DMS 273 treated with DMSO at 0.1 percent for 48 hours (cell line): ENCODE results near the gene GNG3.
"Not testable (repeated sequence)": the region's sequence is repeated elsewhere in the genome, so short reads cannot be mapped to it uniquely, and the experiment has no call there.

Source experiments
- DNase-seq: peaks from one replicate; lab custom pipeline; 2025; lab: John Stamatoyannopoulos, UW

Gene GNG3

GRCh38 chr11:62707277-62707861 is at the start of gene GNG3, which contains the start of gene BSCL2:
GNG3 (plus strand) TSS chr11:62707676; CDS start chr11:62708296, 620 bp downstream.
BSCL2 (minus strand) TSS chr11:62707424; CDS start chr11:62707195, 229 bp downstream.
- no peak for DNase-seq

GRCh38 chr11:62664405-62665074 is 42.9 kb upstream of the GNG3 start:
- peak; percentile 22 for DNase-seq

GRCh38 chr11:62665075-62665598 is 42.3 kb upstream of the GNG3 start, which contains the start of the genes C11orf98 and CSKMT:
C11orf98 (minus strand) TSS chr11:62665210; CDS start chr11:62665169, 41 bp downstream.
CSKMT (plus strand) TSS chr11:62665312; CDS start chr11:62665880, 568 bp downstream.
- DNase-seq, result peak; percentile 82

- no peak for DNase-seq
Measured at GRCh38 chr11:62665599-62666258, 41.7 kb upstream of the GNG3 start.

- DNase-seq, result no peak
Measured at GRCh38 chr11:62666259-62666926, 41.1 kb upstream of the GNG3 start.

- no peak for DNase-seq
Measured at GRCh38 chr11:62667460-62667859, 40.0 kb upstream of the GNG3 start.

GRCh38 chr11:62669420-62670161 is 37.9 kb upstream of the GNG3 start:
- DNase-seq, result peak; percentile 66

- no peak for DNase-seq
Measured at GRCh38 chr11:62671236-62671607, 36.3 kb upstream of the GNG3 start.

- peak; percentile 59 for DNase-seq
Measured at GRCh38 chr11:62671608-62672389, 35.7 kb upstream of the GNG3 start, which contains the start of the genes LBHD1 and UQCC3. LBHD1 (minus strand) TSS chr11:62672267; CDS start chr11:62670031, 2,236 bp downstream. UQCC3 (plus strand) TSS chr11:62671673; CDS start chr11:62671746, 73 bp downstream.

GRCh38 chr11:62673196-62673525 is 34.3 kb upstream of the GNG3 start:
- DNase-seq, result no peak

- DNase-seq, result not testable (repeated sequence)
Measured at GRCh38 chr11:62675415-62675814, 32.1 kb upstream of the GNG3 start.

GRCh38 chr11:62676698-62677097 is 30.8 kb upstream of the GNG3 start:
- no peak for DNase-seq

GRCh38 chr11:62677156-62677555 is 30.3 kb upstream of the GNG3 start:
- DNase-seq, result peak; percentile 5

- no peak for DNase-seq
Measured at GRCh38 chr11:62677714-62678113, 29.8 kb upstream of the GNG3 start.

- no peak for DNase-seq
Measured at GRCh38 chr11:62678433-62678769, 29.1 kb upstream of the GNG3 start.

- DNase-seq, result peak; percentile 49
Measured at GRCh38 chr11:62678770-62679696, 28.4 kb upstream of the GNG3 start, which contains the start of gene UBXN1. UBXN1 (minus strand) TSS chr11:62679073; CDS start chr11:62678923, 150 bp downstream.

GRCh38 chr11:62680825-62681240 is 26.6 kb upstream of the GNG3 start:
- DNase-seq, result peak; percentile 47

GRCh38 chr11:62682518-62682917 is 25.0 kb upstream of the GNG3 start:
- no peak for DNase-seq
